ENCODE data around the gene MCUR1.
"Not testable (repeated sequence)": the region's sequence is repeated elsewhere in the genome, so short reads cannot be mapped to it uniquely, and the experiment has no call there.

MCUR1 gene

DNA sequence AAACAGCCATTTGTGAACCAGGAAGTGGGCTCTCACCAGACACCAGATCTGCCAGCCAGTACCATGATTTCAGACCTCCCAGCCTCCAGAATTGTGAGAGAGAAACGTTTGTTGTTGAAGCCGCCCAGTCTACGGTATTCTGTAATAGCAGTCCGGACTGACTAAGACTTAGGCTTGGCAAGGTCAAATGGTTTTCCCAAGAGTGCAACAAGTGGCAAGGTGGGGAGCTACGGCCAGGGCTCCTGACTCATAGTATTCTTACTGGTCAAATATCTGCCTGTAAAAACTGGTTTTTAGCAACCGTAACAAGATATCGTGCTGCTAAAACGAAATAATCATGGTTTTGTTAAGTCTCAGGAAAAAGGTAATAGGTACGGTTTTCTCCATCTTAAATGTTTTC lies 37.8 kb downstream of the MCUR1 start:
- DNase-seq (ENCODE audit: low spot score) = no peak

DNA sequence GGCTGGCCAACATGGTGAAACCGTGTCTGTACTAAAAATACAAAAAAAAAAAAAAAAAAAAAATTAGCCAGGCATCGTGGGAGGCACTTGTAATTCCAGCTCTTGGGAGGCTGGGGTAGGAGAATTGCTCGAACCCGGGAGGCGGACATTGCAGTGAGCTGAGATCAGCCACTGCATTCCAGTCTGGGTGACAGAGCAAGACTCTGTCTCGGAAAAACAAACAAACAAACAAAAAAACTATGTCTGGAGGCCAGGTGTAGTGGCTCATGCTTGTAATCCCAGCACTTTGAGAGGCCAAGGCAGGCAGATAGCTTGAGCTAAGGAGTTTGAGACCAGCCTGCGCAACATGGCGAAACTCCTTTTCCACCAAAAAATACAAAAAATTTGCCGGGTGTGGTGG lies 38.9 kb downstream of the MCUR1 start:
- DNase-seq (ENCODE audit: low spot score) = not testable (repeated sequence)

DNA sequence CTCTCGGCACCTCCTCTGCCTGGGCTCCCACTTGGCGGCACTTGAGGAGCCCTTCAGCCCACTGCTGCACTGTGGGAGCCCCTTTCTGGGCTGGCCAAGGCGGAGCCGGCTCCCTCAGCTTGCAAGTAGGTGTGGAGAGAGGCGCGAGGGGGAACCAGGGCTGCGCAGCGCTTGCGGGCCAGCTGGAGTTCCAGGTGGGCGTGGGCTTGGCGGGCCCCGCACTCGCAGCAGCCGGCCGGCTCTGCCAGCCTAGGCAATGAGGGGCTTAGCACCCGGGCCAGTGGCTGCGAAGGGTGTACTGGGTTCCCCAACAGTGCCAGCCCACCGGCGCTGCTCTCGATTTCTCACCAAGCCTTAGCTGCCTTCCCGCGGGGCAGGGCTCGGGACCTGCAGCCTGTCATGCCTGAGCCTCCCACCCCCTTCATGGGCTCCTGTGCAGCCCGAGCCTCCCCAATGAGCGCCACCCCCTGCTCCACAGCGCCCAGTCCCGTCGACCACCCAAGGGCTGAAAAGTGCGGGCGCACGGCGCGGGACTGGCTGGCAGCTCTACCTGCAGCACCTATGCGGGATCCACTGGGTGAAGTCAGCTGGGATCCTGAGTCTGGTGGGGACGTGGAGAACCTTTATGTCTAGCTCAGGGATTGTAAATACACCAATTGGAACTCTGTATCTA lies 41.9 kb downstream of the MCUR1 start:
- DNase-seq (ENCODE audit: low spot score) = not testable (repeated sequence)

DNA sequence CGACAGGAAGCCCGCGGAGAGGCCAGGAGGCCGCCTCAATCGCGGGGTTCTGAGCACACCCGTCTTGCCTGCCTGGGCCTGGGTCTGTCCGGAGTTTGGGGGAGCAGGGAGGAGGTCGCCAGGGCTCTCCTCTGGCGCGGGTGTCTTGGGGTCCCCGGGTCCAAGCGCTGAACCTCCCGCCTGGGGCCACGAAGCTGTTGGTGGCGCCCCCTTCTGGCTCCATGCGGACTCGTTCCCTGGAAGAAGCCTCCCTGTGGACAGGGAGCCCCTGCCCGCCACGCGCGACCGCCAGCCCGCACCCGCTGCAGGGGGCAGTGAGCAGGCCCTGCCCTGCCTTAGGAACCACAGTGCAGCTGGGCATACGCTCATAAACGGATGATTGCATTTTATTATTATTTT lies 44.7 kb downstream of the MCUR1 start:
- DNase-seq (ENCODE audit: low spot score) = no peak

DNA sequence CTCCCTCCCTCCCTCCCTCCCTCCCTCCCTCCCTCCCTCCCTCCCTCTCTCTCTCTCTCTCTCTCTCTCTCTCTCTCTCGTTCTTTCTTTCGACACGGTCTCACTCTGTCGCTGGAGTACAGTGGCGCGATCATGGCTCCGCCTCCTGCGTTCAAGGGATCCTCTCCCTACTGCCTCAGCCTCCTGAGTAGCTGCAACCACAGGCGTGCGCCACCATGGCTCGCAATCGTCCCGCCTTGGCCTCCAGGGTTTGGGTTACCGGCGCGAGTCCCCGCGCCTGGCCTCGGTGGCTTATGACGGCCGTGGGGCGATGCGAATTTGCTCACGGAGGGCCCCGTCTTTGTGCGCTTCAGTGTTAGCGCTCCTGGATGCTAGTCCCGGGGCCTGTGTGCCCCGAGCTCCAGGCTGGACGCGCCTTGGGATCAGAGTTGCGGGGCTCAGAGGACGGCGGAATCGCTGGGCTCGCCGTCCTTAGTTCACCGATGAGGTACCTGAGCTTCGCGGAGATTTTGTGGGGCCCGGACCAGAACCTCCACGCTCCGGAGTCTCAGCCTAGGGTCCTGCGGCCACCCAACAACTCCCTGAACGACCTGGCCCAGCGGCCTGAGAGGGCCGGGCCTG lies 45.2 kb downstream of the MCUR1 start:
- no peak for DNase-seq (ENCODE audit: low spot score)

DNA sequence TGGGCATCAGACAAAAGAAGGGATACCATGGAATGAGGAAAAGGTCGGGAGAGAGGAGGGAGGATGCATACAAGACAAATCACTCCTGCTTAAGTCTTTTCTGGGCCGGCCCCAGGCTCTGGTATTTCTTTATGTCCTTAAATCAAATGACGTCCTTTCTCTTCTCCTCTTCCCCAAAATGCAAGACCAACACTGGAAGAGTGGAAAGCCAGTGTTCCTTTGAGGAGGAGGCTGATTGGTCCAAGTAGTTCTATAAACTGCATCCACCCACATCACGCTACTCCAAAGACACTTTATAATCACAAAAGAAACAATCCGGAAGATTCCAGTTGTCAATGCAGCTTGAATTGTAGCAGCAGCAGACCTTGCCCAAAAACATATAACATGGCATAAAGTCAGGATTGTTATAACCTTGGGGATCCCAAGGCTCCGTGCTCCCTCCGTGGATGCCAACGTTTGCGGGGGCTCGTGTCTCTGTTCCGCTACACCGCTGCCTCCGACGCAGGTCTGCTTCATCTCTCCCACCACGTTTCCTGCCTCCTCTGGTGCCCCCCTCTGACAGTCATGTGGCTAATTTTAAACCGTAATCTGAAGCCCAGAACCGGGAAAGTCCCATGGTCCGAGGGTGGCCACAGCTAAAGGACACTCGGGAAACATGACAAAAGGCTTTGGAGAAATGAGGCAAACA lies 47.1 kb downstream of the MCUR1 start:
- DNase-seq (ENCODE audit: low spot score) = peak; percentile 46

DNA sequence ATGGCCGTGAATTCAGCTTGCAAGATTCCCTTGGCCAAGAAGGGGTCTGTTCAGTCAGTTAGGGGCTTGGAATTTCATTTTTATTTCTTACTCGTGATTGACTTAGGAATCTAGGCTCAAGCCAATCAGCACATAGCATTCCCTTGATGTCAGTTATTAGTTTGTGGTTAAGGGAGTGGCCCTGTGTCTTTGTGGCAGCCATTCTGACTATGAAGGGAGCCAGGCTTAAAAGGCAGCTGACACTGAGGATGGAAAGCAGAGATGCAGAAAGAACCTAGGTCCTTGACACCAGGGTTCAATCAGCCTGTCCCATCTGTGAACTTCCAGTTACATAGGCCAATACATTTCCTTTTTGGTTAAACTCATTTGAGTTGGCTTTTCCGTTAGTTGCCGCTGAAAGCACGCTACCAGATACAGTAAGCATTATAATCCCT lies 48.1 kb downstream of the MCUR1 start:
- DNase-seq (ENCODE audit: low spot score) = no peak

DNA sequence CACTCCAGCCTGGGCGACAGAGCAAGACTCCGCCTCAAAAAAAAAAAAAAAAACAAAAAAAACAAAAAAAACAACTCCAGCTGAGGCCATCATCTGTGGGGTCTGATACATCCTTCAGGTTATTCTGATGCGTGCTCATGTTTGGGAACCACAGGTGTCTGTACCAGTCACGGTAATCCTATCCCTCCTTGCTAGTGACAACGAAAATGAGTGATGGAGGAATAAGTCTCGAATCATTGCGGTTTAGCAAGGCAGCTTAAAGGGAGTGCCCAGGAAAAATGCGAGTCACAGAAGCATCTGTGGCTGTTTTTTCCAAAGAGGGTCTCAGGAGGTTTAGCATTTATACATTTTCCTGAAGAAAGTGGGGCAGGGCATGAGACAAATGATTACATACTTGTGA lies 48.8 kb downstream of the MCUR1 start:
- DNase-seq (ENCODE audit: low spot score) = no peak

DNA sequence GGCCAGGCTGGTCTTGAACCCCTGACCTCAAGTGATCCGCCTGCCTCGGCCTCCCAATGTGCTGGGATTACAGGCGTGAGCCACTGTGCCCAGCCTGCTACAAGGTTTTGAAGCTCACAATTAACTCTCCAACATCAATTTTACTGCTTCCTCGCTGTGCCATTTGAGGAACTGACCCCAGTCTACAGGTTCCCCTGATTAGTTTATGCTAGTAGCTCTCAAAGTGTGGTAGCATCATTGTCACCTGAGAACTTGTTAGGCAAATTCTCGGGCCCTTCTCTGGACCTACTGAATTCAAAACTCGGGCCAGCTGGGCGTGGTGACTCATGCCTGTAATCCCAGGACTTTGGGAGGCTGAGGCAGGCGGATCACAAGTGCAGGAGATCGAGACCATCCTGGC lies 49.4 kb downstream of the MCUR1 start:
- no peak for DNase-seq (ENCODE audit: low spot score)

DNA sequence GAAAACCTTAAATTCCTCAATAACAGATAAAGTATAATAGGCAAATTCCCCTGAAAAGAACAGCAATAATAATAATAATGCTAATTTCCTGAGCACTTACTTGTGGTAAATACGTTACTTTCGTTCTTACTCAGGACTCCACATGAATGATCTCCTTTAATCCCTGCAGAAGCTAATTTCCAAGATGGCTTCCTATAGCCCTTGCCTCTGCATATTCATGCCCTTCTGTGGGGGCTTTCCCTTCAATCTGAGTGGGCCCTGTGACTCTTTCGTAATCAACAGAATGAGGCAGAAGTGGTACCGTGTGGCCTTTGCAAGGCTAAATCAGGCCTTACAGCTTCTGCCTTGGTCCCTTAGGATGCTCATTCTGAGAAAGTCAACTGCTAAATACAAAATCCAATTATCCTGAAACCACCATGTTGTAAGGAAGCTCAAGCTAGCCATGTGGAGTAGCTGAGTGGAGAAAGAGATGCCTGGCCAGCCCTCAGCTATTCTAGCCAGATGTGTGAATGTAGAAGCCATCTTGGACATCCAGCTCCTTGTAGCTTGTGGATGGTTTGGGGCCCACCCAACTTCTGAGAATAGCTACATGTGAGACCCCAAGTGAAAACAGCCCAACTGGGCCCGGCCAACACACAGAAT lies 50.5 kb downstream of the MCUR1 start:
- no peak for DNase-seq (ENCODE audit: low spot score)

DNA sequence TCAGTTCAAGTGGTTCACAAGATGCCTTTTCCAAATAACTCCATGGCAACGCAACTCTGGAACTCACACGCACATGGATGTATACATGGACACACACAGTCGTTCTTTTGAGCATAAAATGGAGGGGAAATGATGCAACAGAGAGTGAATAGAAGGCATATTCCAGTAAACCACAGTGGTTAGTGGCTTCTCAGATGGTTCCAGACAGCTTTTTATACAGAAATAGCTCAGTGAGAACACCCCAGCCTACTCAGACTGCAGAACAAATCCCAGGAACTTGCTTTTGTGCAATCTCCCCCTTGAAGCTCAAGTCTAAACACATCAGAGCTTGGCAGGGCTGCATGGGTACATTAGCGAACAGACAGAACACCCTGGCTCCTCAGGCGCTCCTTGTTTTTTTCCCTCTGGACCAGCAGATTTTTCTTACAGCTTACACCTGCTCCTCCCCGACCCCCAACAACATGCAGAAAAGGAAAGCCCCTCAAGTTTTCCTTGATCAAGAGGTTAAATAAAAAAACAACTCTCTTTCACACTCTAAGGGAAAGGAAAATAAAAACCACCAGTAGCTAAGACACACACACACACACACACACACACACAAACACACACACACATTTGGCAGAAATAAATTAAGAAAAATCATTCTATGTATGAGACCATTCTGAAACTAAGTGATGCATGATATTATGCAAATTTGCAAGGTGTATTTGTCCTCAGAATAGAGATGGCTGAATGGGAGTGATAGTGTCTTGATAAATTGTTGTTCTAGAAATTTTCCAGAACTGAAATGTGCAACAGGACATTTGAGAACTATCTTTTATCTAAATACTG lies 51.5 kb downstream of the MCUR1 start:
- peak; percentile 45 for DNase-seq (ENCODE audit: low spot score)

DNA sequence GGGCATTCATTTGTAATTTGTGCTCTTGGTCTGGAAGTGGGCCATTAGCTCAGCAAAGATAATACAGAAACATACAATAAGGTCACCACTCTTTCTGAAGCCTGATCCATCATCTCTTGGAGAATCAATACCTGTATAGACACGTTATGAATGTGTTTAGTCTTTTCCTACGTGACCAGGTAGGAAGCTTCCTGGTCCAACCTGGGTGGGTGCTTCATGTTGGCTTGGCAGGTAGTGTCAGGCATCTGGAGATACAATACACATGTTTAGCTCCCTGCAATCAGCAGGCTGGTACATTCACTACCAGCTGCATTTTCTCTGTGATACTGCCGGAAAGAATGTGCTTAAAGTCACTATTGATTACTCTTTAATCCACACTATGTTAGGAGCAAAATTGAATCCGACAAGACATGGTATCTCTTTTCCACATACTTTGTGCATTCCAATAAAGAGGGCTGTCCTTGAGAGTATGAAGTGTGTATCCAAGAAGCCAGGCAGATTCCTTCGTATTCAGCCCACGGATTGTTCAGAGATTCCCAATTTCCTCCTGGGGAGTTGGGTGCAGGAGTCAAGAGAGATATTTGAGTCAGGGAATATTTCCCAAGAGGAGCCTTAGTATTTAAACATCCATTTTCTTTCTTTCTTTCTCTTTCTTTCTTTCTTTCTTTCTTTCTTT lies 52.9 kb downstream of the MCUR1 start:
- DNase-seq (ENCODE audit: low spot score) = no peak

DNA sequence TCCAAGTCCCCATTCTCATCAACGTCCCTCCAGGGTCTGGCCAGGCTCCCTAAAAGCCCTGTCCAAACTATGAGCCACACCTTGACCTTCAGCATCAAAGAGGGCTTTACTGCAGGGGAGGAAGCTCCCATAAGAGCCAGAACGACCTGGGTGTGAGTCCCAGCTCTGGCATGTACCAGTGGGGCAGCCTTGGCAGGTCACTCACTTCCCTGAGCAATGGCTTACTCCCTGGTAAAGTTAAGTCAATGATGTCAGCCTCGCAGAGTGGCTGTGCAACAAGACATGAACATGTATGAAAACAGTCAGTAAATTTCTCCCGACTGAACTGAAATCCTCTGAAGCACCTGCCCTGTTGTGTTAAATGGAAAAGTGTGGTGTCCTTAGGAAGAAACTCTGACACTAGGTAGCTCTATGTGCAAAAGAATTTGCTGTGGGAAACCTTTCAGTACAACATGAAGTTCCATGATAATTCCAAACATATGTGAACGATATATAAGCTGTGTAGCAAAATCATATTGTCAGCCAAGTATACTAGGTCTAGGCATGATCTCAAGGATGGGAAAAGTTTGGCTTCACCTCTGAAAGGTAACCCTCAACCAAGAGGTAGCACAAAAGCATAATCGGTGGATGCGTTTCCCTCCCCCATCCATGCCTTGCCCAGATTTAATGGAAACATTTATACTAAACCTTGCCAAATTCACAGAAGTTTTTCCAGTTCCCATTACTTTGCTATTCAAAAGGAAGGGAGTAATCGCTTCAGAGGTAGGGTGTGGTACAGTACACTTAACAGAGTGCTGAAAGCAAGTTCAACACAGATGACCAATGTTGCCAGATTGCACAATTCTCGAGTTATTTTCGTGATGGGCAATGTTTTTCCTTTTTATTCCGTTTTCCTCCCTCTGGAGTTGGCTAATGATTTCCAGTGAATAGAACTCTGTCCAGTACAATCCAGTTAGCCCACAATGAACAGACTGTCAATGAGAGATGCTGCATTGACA lies 53.8 kb downstream of the MCUR1 start:
- DNase-seq (ENCODE audit: low spot score) = no peak

DNA sequence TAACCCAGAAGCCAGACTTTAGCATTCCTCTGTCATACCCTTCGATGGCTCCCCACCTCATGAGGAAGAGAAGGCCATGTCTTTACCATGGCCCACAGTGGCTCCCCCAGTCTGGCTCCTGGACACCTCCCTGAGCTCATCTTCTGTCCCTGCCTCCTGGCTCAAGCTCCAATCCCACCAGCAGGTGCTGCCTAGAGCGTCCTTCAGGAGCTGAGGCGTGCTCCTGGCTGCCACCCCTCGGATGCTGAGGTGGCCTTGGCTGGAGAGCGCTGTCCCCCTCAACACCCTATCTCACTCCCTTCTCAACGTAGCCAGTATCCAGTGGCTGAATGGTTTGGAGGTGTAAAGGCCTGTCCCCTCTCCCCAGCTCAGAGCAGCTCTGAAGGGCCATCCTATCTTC lies 55.3 kb downstream of the MCUR1 start:
- DNase-seq (ENCODE audit: low spot score) = no peak

DNA sequence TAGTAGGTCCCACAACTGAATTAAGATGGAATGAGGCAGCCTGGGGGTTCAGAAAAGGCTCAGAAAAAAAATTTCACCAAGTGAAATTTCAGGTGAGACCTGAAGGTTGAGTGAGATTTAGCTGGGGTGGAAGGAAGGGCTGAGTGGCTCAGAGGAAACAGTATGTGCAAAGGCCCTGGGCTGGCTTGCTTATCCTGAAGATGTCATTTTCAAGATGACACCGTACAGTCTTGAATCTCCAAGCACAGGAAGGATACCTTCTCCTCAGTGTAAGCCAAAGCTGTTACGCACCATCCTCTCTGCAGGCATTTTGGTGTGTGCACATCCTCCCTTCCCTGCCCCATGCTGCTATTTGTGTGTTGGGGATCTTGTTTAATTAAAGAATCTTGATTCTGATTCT lies 59.7 kb downstream of the MCUR1 start:
- no peak for DNase-seq (ENCODE audit: low spot score)

DNA sequence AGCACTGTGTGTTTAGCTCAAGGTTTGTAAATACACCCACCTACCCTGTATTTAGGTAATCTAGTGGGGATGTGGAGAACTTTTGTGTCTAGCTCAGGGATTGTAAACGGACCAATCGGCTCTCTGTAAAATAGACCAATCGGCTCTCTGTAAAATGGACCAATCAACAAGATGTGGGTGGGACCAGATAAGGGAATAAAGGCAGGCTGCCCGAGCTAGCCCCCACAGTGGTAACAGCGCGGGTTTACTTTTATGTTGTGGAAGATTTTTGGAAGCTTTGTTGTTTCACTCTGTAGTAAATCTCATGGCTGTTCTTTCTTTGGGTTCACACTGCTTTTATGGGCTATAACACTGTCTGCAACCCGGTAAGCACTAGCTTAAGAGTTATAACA lies 70.6 kb downstream of the MCUR1 start:
- no peak for DNase-seq (ENCODE audit: low spot score)

DNA sequence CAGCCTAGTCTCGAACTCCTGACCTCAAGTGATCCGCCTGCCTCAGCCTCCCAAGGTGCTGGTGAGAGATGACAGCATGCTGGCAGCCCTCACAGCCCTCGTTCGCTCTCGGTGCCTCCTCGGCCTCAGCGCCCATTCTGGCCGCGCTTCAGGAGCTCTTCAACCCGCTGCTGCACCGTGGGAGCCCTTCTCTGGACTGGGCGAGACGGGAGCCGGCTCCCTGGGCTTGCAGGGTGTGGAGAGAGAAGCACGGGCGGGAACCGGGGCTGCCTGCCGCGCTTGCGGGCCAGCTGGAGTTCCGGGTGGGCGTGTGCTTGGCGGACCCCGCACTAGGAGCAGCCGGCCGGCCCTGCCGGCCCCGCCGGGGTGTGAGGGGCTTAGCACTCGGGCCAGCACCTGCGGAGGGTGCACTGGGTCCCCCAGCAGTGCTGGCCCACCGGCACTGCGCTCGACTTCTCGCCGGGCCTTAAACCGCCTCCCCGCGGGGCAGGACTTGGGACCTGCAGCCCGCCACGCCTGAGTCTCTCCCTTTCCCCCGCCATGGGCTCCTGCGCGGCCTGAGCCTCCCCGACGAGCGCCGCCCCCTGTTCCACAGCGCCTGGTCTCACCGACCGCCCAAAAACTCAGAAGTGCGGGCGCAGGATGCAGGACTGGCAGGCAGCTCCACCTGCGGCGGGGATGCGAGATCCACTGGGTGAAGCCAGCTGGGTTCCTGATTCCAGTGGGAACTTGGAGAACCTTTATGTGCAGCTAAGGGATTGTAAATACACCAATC lies 71.2 kb downstream of the MCUR1 start:
- no peak for DNase-seq (ENCODE audit: low spot score)

DNA sequence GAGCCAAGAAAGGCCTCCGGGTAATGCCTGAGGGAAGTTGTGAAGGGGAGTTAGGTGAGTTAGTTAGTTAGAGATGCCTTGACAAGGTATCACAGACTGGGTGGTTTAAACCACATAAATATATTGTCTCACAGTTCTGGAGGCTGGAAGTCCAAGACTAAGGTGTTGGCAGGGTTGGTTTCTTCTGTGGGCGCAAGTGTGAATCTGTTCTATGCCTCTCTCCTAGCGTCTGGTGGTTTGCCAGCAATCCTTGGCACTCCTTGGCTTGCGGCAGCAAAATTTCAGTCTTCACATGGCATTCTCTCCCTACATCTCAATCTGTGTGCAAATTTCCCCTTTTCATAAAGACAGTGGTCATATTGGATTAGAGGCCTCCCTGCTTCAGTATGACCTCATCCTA lies 73.0 kb downstream of the MCUR1 start:
- DNase-seq (ENCODE audit: low spot score) = no peak

All from CD4-positive, alpha-beta T cell treated with Interleukin-15 for 4 hours (primary cell).